ENCODE data around the gene LDB1.

LDB1 gene

DNA sequence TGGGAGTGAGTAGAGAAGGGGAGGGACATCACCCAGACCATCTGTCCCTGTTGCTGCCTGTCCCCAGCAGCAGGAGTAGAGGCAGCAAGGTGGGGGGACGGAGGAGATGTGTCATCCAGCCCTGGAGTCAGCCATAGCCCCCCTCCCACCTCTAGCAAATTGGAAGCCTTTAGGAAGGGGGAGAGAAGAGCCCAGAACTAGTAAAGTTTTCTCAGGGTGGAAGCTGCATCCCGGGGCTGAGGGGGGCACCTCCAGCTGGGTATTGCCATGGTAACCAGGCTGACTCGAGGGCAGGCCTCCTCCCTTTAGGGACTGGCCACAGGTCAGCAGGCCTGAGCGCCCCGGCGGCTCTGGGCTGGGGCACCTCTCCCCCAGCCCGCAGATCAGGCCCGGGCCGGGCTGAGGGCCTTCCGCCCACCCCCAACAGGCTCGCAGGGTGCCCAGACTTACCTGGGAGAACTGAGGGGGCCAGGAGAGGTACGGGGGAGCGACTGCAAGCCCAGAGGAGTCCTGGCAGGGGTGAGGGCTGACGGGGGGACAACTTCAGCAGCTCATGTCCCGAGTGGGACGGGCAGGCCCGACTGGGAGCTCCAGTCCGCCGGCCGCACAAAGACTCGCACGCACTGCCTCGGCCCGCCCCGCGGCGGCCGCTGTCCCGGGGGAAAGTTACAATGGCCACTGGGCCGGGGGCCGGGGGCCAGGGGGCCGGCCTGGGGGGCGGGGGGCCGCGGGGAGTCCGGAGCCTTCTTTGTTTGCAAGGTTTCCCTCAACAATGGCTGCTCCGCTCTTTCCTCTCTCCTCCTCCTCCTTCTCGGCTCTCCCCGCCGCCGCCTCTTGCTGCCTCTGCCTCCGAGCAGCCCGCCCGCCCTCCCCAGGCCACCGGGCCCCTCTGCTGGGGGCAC, 6.0 kb downstream of the LDB1 start:
- in situ Hi-C loops (cut with MboI; ENCODE audit: low sequenced_read_pairs) = no loop called here

GRCh38 chr10:102113261-102113955, 6.8 kb downstream of the LDB1 start:
- in situ Hi-C loops (cut with MboI; ENCODE audit: low sequenced_read_pairs) = no loop called here

DNA sequence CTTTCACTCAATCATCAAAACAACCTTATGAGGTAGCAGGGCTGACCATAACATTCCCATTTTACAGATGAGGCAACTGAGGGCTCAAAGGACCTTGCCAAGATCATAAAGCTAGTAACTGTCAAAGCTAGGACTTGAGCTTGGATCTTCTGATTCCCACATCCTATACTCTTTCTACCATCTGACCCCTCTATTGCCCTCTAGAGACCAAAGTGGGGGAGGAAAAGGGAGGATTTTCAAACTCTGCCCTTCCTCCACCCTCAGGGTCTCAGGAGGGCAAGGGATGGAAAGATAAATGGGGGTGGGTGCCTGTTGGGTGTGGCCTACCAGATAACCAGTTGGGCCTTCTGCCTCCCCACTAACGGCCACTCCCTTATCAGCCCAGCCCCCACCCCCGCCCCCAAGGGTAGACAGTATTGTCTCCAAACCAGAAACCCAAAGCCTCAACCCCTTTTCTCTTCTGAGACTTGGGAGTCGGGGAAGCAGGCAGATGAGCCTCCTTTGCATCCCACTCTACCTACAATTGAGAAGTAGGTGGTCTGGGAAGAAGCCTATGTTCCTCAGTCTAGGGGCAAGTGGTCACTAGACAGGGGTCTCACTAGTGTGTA, 7.9 kb downstream of the LDB1 start:
- in situ Hi-C loops (cut with MboI; ENCODE audit: low sequenced_read_pairs) = no loop called here

GRCh38 chr10:102111276-102111675, 8.9 kb downstream of the LDB1 start:
- in situ Hi-C loops (cut with MboI; ENCODE audit: low sequenced_read_pairs) = no loop called here

DNA sequence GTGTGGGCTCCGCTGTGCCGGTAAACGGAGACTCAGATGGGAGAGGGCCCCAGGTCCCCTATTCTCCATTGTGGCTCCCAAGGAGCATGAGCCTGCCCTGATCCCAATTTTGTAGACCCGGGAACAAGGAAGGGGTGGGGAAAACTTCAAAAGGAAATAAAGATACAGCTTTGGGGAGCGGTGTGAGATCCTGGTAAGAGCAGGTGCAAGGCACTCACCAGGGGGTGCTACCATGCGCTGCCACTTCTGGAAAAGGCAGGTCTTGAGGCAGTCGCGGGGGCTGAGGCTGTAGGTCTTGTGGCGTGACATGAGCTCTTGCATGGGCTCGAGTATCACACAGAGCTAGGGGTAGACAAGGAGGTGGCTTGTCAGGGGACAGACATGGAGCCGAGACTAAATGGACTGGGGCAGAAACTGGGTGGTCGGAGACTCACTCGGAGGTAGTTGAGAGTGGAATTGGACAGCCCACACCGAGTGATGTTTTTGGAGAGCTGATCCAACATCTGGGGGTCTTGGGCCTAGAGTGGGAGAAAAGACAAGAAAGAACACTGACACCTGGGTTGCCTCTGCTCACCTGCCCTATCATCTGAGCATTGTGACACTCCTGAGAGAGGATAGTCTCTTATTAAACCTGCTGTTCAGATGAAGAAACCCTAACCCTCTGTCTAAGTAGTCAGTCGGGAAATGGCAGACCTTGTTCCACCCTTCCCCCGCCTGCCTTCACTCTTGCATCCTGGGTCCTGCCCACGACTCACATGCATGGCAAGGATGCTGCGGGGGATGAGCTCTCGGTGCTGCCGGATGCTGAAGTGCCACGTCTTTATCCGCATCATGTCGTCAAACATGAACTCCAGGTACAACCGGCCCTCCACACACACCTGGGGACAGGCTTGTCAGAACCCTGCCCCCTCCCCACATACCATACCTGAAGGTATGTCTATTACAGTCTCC, 10.7 kb downstream of the LDB1 start:
- in situ Hi-C loops (cut with MboI; ENCODE audit: low sequenced_read_pairs) = no loop called here

DNA sequence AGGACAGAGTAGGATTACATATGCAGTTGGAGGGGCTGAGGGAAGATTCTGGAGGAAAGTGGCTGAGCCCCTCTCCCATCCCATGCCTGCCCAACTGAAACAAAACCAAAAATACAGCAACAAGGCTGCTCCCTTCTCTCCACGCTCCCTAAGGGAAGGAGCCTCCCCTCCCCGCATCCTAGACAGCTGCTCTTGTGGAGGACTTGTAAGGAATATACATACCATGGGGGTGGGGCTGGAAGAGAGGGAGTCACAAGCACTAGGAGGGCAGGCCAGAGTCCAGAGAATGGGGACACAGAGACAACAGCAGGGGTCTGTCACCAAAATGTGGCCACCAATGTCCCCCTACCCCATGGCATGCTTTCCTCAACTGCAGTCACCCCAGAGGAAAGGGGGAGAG, 13.2 kb downstream of the LDB1 start:
- in situ Hi-C loops (cut with MboI; ENCODE audit: low sequenced_read_pairs) = no loop called here

GRCh38 chr10:102102421-102102820, 17.7 kb downstream of the LDB1 start:
- in situ Hi-C loops (cut with MboI; ENCODE audit: low sequenced_read_pairs) = no loop called here

DNA sequence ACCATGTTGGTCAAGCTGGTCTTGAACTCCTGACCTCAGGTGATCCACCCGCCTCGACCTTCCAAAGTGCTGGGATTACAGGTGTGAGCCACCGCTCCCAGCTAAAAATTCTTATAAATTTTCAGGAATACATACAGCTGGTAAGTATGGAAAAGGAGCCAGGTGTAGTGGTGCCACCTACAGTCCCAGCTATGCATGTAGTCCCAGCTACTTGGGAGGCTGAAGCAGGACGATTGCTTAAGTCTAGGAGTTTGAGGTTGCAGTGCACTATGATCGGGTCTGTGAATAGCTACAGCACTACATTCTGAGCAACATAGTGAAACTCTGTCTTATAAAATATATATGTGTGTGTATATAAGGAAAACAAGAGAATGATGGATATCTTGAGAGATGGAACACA, 19.0 kb downstream of the LDB1 start:
- in situ Hi-C loops (cut with MboI; ENCODE audit: low sequenced_read_pairs) = no loop called here

GRCh38 chr10:102096449-102096848, 23.7 kb downstream of the LDB1 start:
- in situ Hi-C loops (cut with MboI; ENCODE audit: low sequenced_read_pairs) = loop anchor here (25.0 kb wide), 1 partner anchor 484 kb away; no protein-coding TSS in a partner anchor

GRCh38 chr10:102090772-102091171, 29.4 kb downstream of the LDB1 start:
- in situ Hi-C loops (cut with MboI; ENCODE audit: low sequenced_read_pairs) = loop anchor here (25.0 kb wide), 1 partner anchor 478 kb away; no protein-coding TSS in a partner anchor

DNA sequence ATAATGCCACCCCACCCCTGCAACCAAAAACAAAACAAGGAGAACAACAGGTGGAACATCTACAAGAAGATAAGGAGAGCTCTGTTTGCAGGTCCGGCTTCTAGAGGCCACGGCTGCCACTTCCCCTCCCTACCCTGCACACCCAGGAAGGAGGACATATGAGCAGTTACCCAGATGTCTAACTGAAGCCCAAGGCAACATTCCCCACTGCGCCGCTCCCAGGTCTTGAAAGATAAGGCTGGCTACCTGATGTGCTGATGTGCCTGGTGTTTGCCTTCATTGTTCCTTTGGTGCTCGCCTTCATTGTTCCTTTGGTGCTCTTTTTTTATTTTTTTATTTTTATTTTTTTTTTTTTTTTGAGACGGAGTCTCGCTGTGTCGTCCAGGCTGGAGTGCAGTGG, 34.0 kb downstream of the LDB1 start:
- in situ Hi-C loops (cut with MboI; ENCODE audit: low sequenced_read_pairs) = loop anchor here (25.0 kb wide), 1 partner anchor 474 kb away; no protein-coding TSS in a partner anchor

GRCh38 chr10:102085336-102085735, 34.8 kb downstream of the LDB1 start:
- in situ Hi-C loops (cut with MboI; ENCODE audit: low sequenced_read_pairs) = loop anchor here (25.0 kb wide), 1 partner anchor 473 kb away; no protein-coding TSS in a partner anchor

GRCh38 chr10:102083541-102083940, 36.6 kb downstream of the LDB1 start:
- in situ Hi-C loops (cut with MboI; ENCODE audit: low sequenced_read_pairs) = loop anchor here (25.0 kb wide), 1 partner anchor 471 kb away; no protein-coding TSS in a partner anchor

DNA sequence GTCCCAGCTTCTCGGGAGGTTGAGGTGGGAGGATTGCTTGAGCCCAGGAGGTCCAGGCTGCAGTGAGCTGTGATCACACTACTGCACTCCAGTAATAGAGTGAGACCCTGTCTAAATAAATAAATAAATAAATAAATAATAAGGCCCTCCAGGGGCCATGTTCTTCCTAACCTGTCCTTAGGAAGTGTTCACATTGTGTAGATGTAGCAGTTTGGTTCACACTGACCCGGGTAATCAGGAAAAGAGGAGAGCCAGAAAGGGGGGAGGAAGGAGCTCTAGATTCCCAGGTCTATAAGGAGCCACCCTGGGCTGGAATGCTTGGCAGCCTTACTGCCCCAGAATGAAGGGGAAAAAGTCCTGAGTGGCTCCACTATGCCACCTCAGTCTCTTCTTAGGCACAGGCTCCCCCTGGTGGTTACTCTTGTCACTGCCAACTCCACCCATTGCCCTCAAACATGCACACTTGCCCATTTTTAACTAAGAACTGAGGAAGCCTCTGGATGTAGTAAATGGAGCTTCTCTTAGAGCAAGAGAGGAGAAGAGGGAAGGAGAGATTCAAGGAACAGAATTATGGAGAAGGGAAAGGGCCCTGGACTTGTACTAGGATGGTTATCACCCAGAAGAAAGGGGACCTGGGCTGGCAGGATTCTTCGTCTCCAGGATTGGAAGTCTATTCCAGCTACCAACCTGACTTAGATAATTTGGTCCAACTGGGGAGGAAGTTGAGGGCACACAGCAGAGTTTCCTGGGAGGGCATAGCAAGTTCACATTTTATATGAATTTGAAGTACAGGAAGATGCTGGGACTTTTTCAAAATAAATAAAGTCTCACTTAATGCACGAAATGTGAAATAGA, 47.3 kb downstream of the LDB1 start:
- in situ Hi-C loops (cut with MboI; ENCODE audit: low sequenced_read_pairs) = loop anchor here (10.0 kb wide), 1 partner anchor 238 kb away; no protein-coding TSS in a partner anchor

- in situ Hi-C loops (cut with MboI; ENCODE audit: low sequenced_read_pairs) = no loop called here
These were observed 51.1 kb downstream of the LDB1 start for GRCh38 chr10:102069071-102069470.

DNA sequence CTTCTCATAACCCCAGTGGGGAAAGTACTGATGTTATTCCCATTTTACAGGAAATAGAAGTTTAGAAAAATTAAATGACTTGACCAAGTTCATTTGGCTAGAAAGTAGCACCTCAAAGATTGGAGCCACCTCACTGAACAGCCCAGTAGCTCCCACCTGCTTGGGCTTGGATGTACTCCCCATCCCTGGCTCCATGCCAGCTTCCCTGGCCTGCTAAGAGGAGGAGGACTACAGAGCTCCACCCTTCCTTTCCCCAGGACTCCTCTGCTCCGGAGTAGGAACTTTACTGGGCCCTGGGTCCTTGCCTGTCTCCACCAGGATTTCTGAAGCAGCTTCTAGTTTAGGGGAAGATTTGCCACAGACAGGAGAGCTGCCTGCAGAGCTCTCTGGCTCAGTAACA, 52.0 kb downstream of the LDB1 start:
- in situ Hi-C loops (cut with MboI; ENCODE audit: low sequenced_read_pairs) = no loop called here

- in situ Hi-C loops (cut with MboI; ENCODE audit: low sequenced_read_pairs) = no loop called here
These were observed 52.9 kb downstream of the LDB1 start for GRCh38 chr10:102067091-102067916.

GRCh38 chr10:102066399-102067088, 53.6 kb downstream of the LDB1 start:
- in situ Hi-C loops (cut with MboI; ENCODE audit: low sequenced_read_pairs) = no loop called here

Data from HL-60/S4 (cell line).